ENCODE data around the gene GABRQ. TPM values are rescaled to one million over a fixed set of nuclear protein-coding genes. Genes with fewer than 3 reads are reported as not detected.

The GABRQ gene
- total RNA-seq: not detected in 2 replicates
- polyA plus RNA-seq (2012): not detected

- DNase-seq (ENCODE audit: low read depth): no peak
Measured at GRCh38 chrX:152637649-152638442, at the start of gene GABRQ. TSS of gene GABRQ (plus strand) at chrX:152637895. CDS start at chrX:152638203, 308 bp downstream.

DNA sequence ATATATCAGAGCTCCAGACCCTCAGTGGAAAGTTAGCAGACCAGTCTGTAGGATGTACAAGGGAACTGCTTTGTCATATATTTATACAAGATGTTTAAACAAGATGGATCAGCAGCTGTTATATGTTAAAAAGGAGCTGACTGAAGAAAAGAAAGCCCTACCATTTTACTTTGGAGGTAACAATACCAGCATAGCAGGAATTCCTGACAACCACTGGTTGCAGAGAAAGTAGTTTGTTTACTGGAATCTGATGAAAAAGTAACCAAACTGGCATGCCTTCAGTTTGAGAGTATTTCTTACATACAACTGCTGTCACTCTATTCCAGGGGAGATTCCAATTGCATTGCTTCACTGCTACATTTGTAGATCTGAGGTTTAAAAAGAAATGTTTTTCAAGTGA is 49.5 kb upstream of the GABRQ start:
- no peak for DNase-seq (ENCODE audit: low read depth)

GRCh38 chrX:152600853-152601633 is 36.7 kb upstream of the GABRQ start:
- DNase-seq (ENCODE audit: low read depth): no peak

DNA sequence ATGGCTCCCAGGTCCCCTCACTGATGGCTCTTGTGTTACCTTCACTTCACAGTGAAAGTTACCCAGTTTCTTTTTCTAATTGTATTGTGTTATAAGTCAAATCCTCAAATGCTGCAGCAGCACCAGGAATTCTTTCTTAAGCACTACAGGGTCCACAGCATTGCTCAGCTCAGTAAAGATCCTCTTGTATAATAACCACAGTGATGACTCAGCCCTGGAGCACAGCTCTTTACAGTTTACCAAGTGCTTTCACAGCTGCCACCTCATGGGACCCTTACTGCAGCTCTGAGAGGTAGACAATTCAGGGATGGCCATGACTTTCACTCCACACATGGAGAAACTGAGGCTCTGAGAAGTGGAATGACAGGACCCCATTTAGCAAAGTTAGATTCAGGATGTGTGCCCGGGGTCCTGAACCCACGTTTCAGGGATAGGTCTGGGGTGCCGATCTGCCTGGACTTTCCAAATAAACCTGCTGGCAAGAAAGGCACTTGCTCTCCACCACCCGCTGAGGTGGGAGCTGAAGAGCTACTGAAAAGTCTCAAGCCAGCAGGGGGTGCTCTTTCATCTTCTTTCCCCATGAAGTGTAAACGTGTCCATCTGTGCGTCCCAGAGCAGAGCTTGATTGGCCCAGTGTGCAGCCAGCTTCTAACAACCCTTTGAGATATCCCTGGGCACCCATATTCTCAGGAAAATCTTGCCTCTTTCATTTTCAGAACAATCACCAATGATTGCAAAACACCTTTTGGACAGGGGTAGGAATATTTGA is 35.7 kb upstream of the GABRQ start:
- DNase-seq (ENCODE audit: low read depth): no peak

DNA sequence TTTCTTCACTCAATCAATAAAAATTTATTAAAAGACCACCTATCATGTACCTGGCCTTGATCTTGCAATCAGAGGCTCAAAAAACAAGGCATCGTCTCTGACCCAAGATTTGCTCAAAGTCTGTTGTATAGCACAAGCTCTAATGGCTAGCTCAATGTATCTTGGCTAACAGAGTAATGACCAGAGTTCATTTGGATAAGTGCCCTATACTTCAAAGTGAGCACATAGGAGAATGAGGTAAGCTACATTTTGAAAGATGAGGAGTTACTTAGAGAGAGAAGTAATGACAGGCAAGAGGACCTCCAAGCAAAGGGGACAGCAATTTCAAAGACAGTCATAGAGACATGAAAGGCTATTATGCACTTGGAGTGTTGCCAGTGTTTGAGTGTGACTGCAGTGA is 22.9 kb upstream of the GABRQ start:
- DNase-seq (ENCODE audit: low read depth): no peak

GRCh38 chrX:152619897-152620296 is 17.8 kb upstream of the GABRQ start:
- DNase-seq (ENCODE audit: low read depth): no peak

DNA sequence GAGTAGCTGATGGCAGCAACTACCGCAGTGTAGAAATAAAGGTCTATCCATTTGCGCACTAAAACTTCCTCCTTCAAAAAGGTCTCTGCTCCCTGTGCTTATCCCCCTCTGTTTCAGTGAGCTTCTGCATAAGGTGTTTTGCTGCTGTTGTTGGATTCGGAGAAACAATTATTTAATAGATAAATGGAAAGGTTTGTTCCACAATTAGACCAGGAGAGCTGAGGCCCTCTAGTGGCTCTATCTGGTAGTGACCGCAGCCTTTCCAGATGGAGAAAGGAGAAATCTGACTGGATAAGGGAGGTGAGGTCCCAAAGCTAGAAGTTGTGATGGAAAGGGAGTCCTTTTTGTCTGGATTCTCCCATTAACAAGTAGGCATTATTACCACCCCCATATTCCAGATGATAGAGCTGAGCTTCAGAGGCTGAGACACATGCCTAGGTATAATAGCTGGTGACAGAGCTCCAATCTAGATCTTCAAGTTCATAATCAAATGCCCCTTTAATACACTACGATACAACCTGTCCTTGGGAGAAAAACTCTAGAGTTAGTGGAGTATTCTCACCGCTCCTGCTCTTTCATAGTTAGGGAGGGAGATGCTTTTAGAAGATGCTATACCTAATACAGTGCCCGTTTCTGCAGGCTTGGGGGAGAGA is 5.1 kb upstream of the GABRQ start:
- peak; percentile 47 for DNase-seq (ENCODE audit: low read depth)

- peak; percentile 45 for DNase-seq (ENCODE audit: low read depth)
Measured at GRCh38 chrX:152635941-152636340, 1.8 kb upstream of the GABRQ start.

DNA sequence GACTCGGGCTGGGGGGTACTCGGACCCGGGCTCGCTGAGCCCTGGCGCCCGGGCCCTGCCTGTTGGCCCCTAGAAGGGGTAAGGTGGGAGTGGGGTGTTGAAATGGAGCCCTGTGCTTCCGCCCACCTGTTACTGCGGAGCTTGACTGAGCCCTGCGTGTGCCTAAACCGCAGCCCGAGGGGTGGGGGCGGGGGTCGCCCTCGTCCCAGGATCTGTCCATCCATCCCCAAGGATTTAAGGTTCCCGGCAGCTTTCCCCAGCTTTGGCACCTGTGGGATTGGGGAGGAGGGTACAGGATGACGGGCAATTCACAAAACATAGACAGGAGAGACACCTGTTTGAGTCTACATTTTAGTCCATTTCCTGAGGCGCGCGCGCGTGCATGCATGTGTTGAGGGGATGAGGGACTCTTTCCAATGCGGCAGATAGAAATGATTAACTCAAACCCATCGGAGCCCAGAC is 779 bp downstream of the GABRQ start:
- no peak for DNase-seq (ENCODE audit: low read depth)

- no peak for DNase-seq (ENCODE audit: low read depth)
Measured at GRCh38 chrX:152639426-152639825, 1.7 kb downstream of the GABRQ start.

DNA sequence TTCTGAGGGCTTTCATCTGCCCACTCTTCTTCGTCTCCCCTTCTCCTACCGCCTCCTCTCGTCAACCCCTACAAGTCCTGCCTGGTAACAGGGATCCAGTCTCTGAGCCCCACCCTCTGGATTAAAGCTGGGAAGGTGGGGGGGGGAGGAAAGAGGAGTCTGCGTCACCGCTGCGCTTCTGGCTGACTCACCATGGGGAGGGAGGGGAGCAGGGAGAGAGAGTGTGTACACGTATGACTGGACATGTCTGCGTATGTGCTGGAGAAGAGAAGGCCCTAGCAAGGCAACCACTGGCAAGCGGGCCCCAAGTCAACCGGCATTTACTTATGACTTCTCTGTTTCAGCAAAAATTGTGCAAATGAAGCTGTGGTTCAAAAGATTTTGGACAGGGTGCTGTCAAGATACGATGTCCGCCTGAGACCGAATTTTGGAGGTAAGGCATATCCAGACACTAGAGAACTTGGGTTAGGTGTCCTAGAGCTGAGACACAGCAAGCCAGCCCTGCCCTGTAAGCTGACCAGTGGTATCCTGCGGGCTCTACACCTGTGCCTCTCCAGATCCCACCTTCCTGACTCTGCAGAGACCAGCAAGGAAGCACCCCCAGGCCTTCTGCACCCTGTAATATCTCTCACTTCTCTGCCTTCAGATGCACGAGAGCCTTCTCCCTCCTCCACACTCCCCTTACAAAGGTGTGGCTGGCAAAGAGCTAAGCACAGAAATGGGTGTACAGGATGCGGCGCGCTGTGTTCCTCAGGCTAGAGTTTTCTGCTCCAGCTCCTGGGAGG is 2.5 kb downstream of the GABRQ start:
- no peak for DNase-seq (ENCODE audit: low read depth)

GRCh38 chrX:152641256-152641875 is 3.7 kb downstream of the GABRQ start:
- no peak for DNase-seq (ENCODE audit: low read depth)

- DNase-seq (ENCODE audit: low read depth): no peak
Measured at GRCh38 chrX:152641996-152642395, 4.3 kb downstream of the GABRQ start.

DNA sequence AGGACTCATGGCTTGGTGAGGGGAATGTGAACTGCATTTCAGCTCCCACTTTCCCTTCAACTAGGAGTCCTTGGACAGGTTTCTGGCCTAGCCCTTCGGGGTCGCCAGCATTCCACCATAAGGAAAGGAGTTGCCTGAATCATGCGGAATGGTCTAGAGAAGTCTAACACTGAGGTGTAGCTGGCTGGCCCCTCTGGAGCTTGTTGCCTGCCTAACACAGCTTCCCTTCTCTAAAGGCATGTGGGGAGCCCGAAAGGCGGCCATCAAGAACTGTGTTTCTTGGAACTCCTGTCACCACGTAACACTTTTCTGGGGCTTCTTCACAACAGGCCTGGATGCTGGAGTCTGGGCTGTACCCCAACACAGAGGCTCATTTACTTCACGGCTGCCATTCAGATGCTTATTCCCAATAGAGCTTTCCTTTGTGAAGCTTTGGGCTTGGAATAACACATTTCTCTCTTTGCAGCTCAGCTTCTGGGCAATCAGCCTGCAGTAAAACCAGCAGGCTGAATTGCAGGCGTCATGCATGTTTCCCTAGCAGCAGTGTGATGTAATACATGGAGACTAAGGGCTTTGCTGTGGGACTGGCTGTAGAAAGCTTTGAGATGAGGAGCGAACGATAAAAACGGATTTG is 5.4 kb downstream of the GABRQ start:
- DNase-seq (ENCODE audit: low read depth): no peak

GRCh38 chrX:152646961-152647360 is 9.3 kb downstream of the GABRQ start:
- no peak for DNase-seq (ENCODE audit: low read depth)

- DNase-seq (ENCODE audit: low read depth): no peak
Measured at GRCh38 chrX:152647978-152648377, 10.3 kb downstream of the GABRQ start.

- DNase-seq (ENCODE audit: low read depth): no peak
Measured at GRCh38 chrX:152652060-152652459, 14.4 kb downstream of the GABRQ start.

DNA sequence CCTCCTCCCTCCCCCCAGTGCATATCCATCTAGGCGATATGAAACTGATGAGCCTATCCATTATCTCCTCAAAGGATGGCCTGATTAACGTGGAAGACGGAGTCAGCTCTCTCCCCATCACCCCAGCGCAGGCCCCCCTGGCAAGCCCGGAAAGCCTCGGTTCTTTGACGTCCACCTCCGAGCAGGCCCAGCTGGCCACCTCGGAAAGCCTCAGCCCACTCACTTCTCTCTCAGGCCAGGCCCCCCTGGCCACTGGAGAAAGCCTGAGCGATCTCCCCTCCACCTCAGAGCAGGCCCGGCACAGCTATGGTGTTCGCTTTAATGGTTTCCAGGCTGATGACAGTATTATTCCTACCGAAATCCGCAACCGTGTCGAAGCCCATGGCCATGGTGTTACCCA is 14.8 kb downstream of the GABRQ start:
- no peak for DNase-seq (ENCODE audit: low read depth)

- no peak for DNase-seq (ENCODE audit: low read depth)
Measured at GRCh38 chrX:152656087-152656486, 18.4 kb downstream of the GABRQ start.

Data from myocyte (in vitro differentiated cells).